HCT116 (cell line): ENCODE data around the gene RHD. TPM values are rescaled to one million over a fixed set of nuclear protein-coding genes. Genes with fewer than 3 reads are reported as not detected.
"Not testable (repeated sequence)": the region's sequence is repeated elsewhere in the genome, so short reads cannot be mapped to it uniquely, and the experiment has no call there.

Source experiments
- ATAC-seq: fragments of 200-7000 bp; cut with Tn5 transposase; 2 replicates; pipeline ENCODE4 v1.9.1; 2020; ENCODE audit warnings: mild to moderate bottlenecking, moderate library complexity
- BruUV-seq: library from RNA; stranded (reverse); fragments of 400-500 nt; replicated peaks from 2 replicates; lab custom pipeline; 2021; lab: Mats Ljungman, UMichigan
- CTCF ChIA-PET: fragments of 300-600 bp; sonication (Branson Sonifier 250); formaldehyde crosslinking; loops from one replicate; lab custom pipeline; 2021; ENCODE audit warnings: antibody characterized with exemption; lab: Charles Lee
- POLR2A ChIA-PET: fragments of 300-600, 350-600 bp; sonication (Branson Sonifier 250); formaldehyde crosslinking; loops from one replicate; lab custom pipeline; 2021; ENCODE audit warnings: antibody characterized with exemption; lab: Charles Lee
- RAD21 ChIA-PET, 2 experiments: fragments of 300-600 bp; sonication (Branson Sonifier 250); formaldehyde crosslinking; loops; one replicate each; lab custom pipeline; 2023; ENCODE audit warnings: low total read pairs in 2 of 2; ENCODE audit not compliant: uncharacterized antibody in 2 of 2, unreplicated experiment in 2 of 2, low non-redundant PET in 1 of 2; lab: Charles Lee
- DNase-seq: peaks from one replicate; pipeline ENCODE4 v3.0.0-alpha.2; 2010; ENCODE audit warnings: low read depth, low spot score
- H2AFZ ChIP-seq: fragments of 200-600 bp; shearing (Covaris generic), sonication (generic); 2 replicates; pipeline ENCODE4 v1.6.1; 2017; ENCODE audit warnings: low read depth, mixed run types, mixed read lengths, antibody characterized with exemption, low read length; ENCODE audit not compliant: poor library complexity, severe bottlenecking
- H3K27ac ChIP-seq: 2 replicates; pipeline ENCODE4 v1.5.1; 2012; ENCODE audit warnings: low read depth, low read length
- H3K27me3 ChIP-seq: fragments of 200-600 bp; sonication (generic); 2 replicates; pipeline ENCODE4 v1.6.1; 2016; ENCODE audit warnings: mixed run types, low read length, mixed read lengths; ENCODE audit not compliant: insufficient read depth
- H3K36me3 ChIP-seq, 2 experiments: fragments of 200-500 bp in 1 of 2; fragments of 200-600 bp in 1 of 2; sonication (Bioruptor generic) in 1 of 2; sonication (generic) in 1 of 2; 2 replicates each; pipeline versions ENCODE4 v1.5.1 to v1.6.1; 2014 to 2016; ENCODE audit warnings: low read length in 2 of 2, inconsistent platforms in 1 of 2, mixed read lengths in 1 of 2, mixed run types in 1 of 2; ENCODE audit not compliant: insufficient read depth in 2 of 2, control insufficient read depth in 1 of 2
- H3K4me1 ChIP-seq, 2 experiments: fragments of 200-600 bp in 1 of 2; sonication (generic) in 1 of 2; 2 replicates each; pipeline versions ENCODE4 v1.5.1 to v1.6.1; 2012 to 2017; ENCODE audit warnings: low read length in 2 of 2, inconsistent platforms in 1 of 2, mild to moderate bottlenecking in 1 of 2, mixed read lengths in 1 of 2, mixed run types in 1 of 2, moderate library complexity in 1 of 2; ENCODE audit not compliant: insufficient read depth in 2 of 2, control insufficient read depth in 1 of 2
- H3K4me2 ChIP-seq: fragments of 200-600 bp; sonication (generic); 2 replicates; pipeline ENCODE4 v1.6.1; 2017; ENCODE audit warnings: mixed run types, low read length, mixed read lengths
- H3K4me3 ChIP-seq, 2 experiments: fragments of 200-600 bp in 1 of 2; sonication (generic) in 1 of 2; replicated peaks in 1 of 2; 2 replicates each; pipeline ENCODE4 v1.5.1; 2011 to 2016; ENCODE audit warnings: low read length in 2 of 2, control low read depth in 1 of 2, low read depth in 1 of 2, mild to moderate bottlenecking in 1 of 2, mixed read lengths in 1 of 2, mixed run types in 1 of 2
- H3K79me2 ChIP-seq: fragments of 200-600 bp; sonication (generic); 2 replicates; pipeline ENCODE4 v1.6.1; 2017; ENCODE audit warnings: mild to moderate bottlenecking, mixed run types, low read length, moderate library complexity, mixed read lengths; ENCODE audit not compliant: insufficient read depth
- H3K9ac ChIP-seq: fragments of 200-600 bp; sonication (generic); 2 replicates; pipeline ENCODE4 v1.6.1; 2016; ENCODE audit warnings: low read length, mixed read lengths
- H3K9me2 ChIP-seq: fragments of 200-600 bp; sonication (generic), shearing (Covaris generic); 2 replicates; pipeline ENCODE4 v1.6.1; 2017; ENCODE audit warnings: mixed run types, mild to moderate bottlenecking, moderate library complexity; ENCODE audit not compliant: insufficient read depth
- H3K9me3 ChIP-seq, 2 experiments: fragments of 200-500 bp in 1 of 2; fragments of 200-600 bp in 1 of 2; sonication (Bioruptor generic) in 1 of 2; sonication (generic) in 1 of 2; 2 replicates each; pipeline ENCODE4 v1.6.1; 2014 to 2017; ENCODE audit warnings: low read length in 2 of 2, mixed read lengths in 2 of 2, inconsistent platforms in 1 of 2, low read depth in 1 of 2, mild to moderate bottlenecking in 1 of 2, mixed run types in 1 of 2, moderate library complexity in 1 of 2; ENCODE audit not compliant: control insufficient read depth in 1 of 2, insufficient read depth in 1 of 2
- H4K20me1 ChIP-seq: fragments of 200-600 bp; sonication (generic), shearing (Covaris generic); 2 replicates; pipeline ENCODE4 v1.6.1; 2017; ENCODE audit warnings: mixed run types, mild to moderate bottlenecking, moderate library complexity; ENCODE audit not compliant: insufficient read depth
- CTCF ChIP-seq, 3 experiments: fragments of 200-600 bp in 1 of 3; sonication (generic) in 1 of 3; IDR thresholded peaks in 2 of 3; conservative IDR thresholded peaks in 1 of 3; 2 replicates each; pipeline ENCODE4 v1.5.1; 2012 to 2017; ENCODE audit warnings: low read depth in 2 of 3, low read length in 2 of 3, antibody characterized with exemption in 1 of 3, borderline replicate concordance in 1 of 3, control low read depth in 1 of 3, mild to moderate bottlenecking in 1 of 3, mixed read lengths in 1 of 3, mixed run types in 1 of 3, moderate library complexity in 1 of 3; ENCODE audit not compliant: insufficient read depth in 1 of 3
- RAD21 ChIP-seq: IDR thresholded peaks from 2 replicates; pipeline ENCODE4 v1.6.1; 2012; ENCODE audit warnings: low read depth, mild to moderate bottlenecking
- intact Hi-C: fragments of 100-400 bp; cut with micrococcal nuclease; formaldehyde crosslinking; loops from 2 replicates; pipeline ENCODE4 v1.10.0; 2022
- total RNA-seq: library from RNA; stranded (reverse); gene quantifications from one replicate; pipeline ENCODE4 v1.2.1, GENCODE V29; 2021; ENCODE audit not compliant: unreplicated experiment

Gene RHD
- total RNA-seq, 1 experiment from 2014 or later: not detected

DNA sequence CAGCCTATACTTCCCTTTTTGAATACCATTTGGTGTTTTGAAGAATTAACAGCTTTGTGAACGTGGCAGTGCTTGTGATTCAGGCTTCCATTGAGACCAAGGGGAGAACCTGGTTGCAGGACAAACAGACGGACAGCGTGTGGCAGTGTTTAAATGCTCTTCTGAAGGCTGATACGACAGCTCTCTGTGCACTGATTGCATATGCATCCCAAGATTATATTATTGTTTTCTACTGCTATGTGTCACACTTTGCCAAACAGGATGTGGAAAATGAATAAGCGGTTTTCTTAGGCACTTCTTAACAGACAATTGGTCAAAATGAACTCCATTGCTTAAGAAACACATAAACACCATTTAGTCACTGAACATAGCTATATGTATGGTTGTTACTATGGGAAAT is 57.6 kb downstream of the RHD start:
- H3K27ac ChIP-seq, H3K4me1 ChIP-seq, H3K79me2 ChIP-seq, H3K9me2 ChIP-seq, H3K4me3 ChIP-seq, H3K9me3 ChIP-seq, RAD21 ChIA-PET, H2AFZ ChIP-seq, H3K27me3 ChIP-seq, DNase-seq, intact Hi-C loops, H3K36me3 ChIP-seq, H4K20me1 ChIP-seq, H3K9ac ChIP-seq, POLR2A ChIA-PET, H3K4me2 ChIP-seq, BruUV-seq: not testable (repeated sequence)
- TF ChIP-seq RAD21: peak; percentile 43
- TF ChIP-seq CTCF (IDR thresholded peaks at IDR 0.05 in 2 of 3, conservative IDR thresholded peaks at IDR 0.05 in 1 of 3; ENCODE audit: borderline replicate concordance in 1 of 3, insufficient read depth in 1 of 3, low read depth in 2 of 3, low read length in 2 of 3): 0 out of 6 replicates have a peak, but pooled peaks of 1 of the 3 experiments have one; percentile 6
- ATAC-seq: peak; percentile 69
- CTCF ChIA-PET: interaction anchor here (0.6 kb wide), 1 partner anchor 191 kb away, joined by 3 read pairs; no protein-coding TSS in a partner anchor

- H3K27me3 ChIP-seq, RAD21 ChIA-PET, intact Hi-C loops, DNase-seq, H4K20me1 ChIP-seq, H3K9me3 ChIP-seq, POLR2A ChIA-PET, H3K9me2 ChIP-seq, H3K36me3 ChIP-seq, CTCF ChIA-PET, H2AFZ ChIP-seq, H3K4me1 ChIP-seq: not testable (repeated sequence)
- ATAC-seq: peak; percentile 67
- BruUV-seq: TSS peak; percentile 78
- Histone ChIP-seq H3K27ac (0 out of 2 replicates have a peak overlapping the region, but pooled peaks have one; percentile 38), H3K4me2 (peak overlapping the region; percentile 67), H3K9ac (peak overlapping the region; percentile 53), H3K79me2 (peaks cover 35% of the 10 kb centered on the region), H3K4me3 (peak overlapping the region; percentile 44 to 58)
Measured at GRCh38 chr1:25336922-25337354, 64.6 kb downstream of the RHD start.

GRCh38 chr1:25337483-25338187 is 65.3 kb downstream of the RHD start:
- H4K20me1 ChIP-seq, CTCF ChIA-PET, H3K27me3 ChIP-seq, DNase-seq, H3K36me3 ChIP-seq, BruUV-seq, RAD21 ChIA-PET, intact Hi-C loops, POLR2A ChIA-PET, H2AFZ ChIP-seq, H3K9me3 ChIP-seq, H3K4me1 ChIP-seq, H3K9me2 ChIP-seq: not testable (repeated sequence)
- Histone ChIP-seq H3K9ac (peak overlapping the region; percentile 87), H3K79me2 (peaks cover 42% of the 10 kb centered on the region), H3K4me2 (peak overlapping the region; percentile 89), H3K27ac (peak overlapping the region; percentile 97), H3K4me3 (peak overlapping the region; percentile 83 to 91)
- peak; percentile 78 for ATAC-seq
